Activated CD4-positive, alpha-beta T cell treated with anti-CD3 and anti-CD28 coated beads for 4 hours (primary cell): ENCODE results near the gene CDRT15.
"Not testable (repeated sequence)": the region's sequence is repeated elsewhere in the genome, so short reads cannot be mapped to it uniquely, and the experiment has no call there.

Source experiments
- DNase-seq, 2 donors: peaks; one replicate each; pipeline ENCODE4 v3.0.0-alpha.2; 2020

CDRT15 gene

GRCh38 chr17:14206891-14207290, 29.8 kb downstream of the CDRT15 start:
- no peak for DNase-seq

GRCh38 chr17:14205992-14206461, 30.6 kb downstream of the CDRT15 start:
- DNase-seq, result peak; percentile 59 to 72

DNA sequence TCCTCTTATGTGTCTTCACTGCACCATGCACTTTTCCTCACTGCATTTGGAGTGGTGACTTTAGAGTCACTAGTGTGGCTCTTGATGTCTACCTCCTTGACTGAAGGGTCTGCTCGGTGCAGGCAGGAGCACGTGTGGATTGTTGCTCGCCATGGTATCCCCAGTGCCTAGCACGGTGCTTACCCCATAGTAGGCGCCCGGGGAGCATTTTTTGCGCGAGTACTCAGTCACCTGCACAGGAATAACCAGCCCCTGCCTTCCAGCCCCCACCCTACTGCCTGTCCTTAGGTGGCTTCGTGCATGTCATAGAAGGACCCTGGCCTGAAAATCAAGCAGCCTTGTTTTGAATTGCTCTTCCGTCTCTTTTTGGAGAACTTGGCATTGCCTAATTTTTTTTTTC, 31.3 kb downstream of the CDRT15 start:
- no peak for DNase-seq

GRCh38 chr17:14204546-14204945, 32.1 kb downstream of the CDRT15 start:
- DNase-seq, result no peak

GRCh38 chr17:14204084-14204483, 32.6 kb downstream of the CDRT15 start:
- DNase-seq, result no peak

GRCh38 chr17:14203388-14203787, 33.3 kb downstream of the CDRT15 start:
- DNase-seq, result peak; percentile 16 to 44

GRCh38 chr17:14202388-14203166, 34.1 kb downstream of the CDRT15 start:
- no peak for DNase-seq

DNA sequence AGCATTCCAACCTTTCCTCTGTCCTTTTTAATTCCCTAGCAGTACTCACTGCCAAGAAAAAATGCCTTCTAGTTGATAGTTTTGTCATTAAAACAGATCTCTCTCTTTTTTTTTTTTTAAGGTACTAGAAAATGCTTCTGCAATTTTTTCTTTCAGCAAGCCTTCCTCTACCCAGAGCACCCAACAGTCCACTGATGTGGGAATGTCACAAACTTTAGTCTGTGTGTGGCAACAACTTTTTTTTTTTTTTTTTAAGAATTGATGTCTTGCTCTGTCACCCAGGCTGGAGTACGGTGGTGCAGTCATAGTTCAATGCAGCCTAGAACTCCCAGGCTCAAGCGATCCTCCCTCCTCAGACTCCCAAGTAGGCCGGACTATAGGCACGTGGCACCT, 34.7 kb downstream of the CDRT15 start:
- no peak for DNase-seq

GRCh38 chr17:14201021-14201987, 35.4 kb downstream of the CDRT15 start:
- DNase-seq, result peak; percentile 40 to 44

DNA sequence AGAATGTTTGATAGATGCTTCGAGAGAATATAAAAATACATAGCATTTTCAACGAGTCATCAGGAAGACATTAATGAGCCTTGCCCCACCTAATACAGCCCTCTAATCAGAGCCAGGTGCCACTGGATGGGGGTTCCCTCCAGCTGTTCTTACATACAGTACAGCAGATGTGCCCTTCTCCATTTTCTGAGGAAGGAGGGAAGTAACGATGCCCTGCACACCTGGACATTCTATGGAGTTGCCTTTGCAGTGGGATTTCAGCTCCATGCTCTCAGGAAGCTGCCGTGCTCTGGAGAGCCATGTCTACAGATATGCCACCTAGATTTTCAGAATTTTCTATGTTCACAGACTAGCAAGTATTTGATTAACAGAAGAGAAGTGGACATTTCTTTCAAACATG, 36.3 kb downstream of the CDRT15 start:
- no peak for DNase-seq

- DNase-seq, result no peak
Observed at GRCh38 chr17:14199601-14200000, 37.1 kb downstream of the CDRT15 start.

DNA sequence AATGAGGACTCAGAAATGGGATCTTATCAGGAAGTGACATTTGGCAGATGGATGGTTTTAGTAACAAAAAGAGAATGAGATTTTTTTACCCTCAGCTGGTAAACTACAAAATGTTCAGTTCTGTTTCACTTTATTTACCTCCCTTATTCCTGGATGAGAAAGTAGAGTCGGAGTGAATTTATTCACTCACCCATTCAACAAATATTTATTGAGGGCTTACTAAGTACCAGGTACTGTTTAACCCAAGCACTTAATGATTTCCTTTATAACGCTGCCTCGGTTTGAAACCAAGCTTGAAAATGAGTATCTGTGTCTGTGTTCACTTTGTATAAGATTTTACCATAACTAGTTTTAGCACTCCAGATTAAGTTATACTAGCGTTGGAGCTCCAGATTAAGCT, 38.1 kb downstream of the CDRT15 start:
- no peak for DNase-seq

DNA sequence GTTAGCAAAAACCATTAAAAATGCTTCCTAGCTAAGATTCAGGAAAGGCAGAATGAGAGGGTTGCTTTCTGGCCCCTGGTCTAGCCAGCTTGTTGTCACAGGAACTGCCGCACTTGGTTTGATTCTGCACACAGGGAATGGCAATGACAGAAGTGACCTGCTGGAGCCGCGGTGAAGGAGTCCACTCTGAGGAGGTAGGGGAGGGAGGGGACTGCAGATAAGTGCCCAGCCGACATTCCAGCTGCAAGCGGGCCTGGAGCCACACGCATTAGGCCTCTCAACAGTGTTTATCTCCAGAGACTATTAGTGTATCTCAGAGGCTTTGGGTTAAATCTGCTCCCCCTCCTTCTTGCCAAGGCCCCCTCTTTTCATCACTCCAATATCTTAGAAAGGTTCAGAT, 38.6 kb downstream of the CDRT15 start:
- DNase-seq, result no peak

- peak; percentile 48 to 54 for DNase-seq
Observed at GRCh38 chr17:14197586-14197985, 39.1 kb downstream of the CDRT15 start.

DNA sequence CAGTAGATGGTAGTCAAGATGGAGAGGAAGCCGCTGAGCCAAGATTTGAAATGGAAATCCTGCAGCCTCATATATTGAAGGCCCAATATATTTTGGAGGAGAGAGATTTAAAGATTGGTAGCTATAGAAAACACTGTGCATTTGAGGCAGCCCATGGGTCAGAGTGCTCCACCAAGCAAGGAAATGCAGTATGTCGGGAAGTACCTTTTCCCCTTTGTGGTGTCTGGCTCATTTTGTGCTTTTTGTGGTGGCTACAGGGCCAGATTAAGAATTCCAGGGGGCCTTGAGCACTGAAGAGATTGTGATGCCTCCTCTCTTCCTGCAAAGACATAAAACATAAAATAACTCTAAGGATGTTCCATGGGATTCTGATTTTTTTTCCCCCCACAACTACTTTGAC, 39.6 kb downstream of the CDRT15 start:
- DNase-seq, result no peak

- DNase-seq, result no peak
Observed at GRCh38 chr17:14196377-14196997, 40.2 kb downstream of the CDRT15 start.

- not testable (repeated sequence) for DNase-seq
Observed at GRCh38 chr17:14192636-14193344, 43.9 kb downstream of the CDRT15 start.

DNA sequence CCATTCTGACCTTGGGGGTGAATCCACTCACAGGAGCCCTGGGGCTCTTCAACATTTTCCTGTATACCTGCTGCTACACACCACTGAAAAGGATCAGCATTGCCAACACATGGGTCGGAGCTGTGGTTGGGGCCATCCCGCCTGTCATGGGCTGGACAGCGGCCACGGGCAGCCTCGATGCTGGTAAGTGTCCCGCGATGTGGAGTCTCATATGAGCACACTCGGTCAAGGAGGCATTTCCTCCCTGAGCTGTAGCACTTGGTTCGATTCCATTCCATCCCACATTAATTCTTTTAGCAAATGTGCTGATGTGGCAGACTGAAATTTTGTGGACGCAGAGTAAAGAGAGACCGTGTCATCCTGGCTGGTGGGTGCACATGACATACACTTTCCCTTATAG, 44.6 kb downstream of the CDRT15 start:
- DNase-seq, result not testable (repeated sequence)

DNA sequence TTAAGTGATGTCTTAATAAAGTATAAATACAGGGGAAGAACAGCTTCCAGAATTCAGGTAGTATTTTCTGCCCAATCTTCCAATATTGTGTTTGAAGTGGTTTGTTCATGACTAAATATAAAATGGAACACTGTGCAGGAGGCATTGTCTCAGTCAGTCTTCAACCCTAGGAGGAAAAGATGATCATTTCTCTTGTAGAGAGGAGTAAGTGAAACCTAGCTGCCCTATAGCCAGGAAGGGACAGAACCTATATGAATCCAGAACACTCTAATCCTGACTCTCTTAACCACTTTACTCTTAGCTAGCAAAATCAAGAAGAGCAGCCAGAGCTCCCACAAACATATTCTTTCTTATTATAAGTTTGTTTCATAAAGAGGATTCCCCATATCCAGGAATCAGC, 45.2 kb downstream of the CDRT15 start:
- DNase-seq, result not testable (repeated sequence)

- not testable (repeated sequence) for DNase-seq
Observed at GRCh38 chr17:14190774-14191173, 45.9 kb downstream of the CDRT15 start.

DNA sequence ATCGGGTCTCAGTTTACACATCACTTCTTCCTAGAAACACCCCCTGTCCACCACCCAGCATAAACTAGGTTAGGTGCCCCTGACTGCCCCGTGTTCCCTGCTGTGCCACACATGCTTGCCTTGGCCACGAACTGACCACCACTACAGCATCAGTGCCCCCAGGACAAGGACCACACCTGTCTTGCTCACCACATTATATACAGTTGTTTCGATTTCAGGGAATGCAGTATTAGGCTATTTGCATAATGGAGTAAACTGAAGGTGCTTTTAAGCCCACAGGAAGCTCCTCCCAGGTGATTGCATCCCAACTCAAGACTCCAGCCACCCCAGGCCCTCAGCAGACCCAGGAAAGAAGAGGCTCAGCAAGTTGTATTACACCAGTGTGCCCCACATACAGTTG, 50.2 kb downstream of the CDRT15 start:
- not testable (repeated sequence) for DNase-seq
